HEK293T (cell line): ENCODE results near the gene CCL24.
"Not testable (repeated sequence)": the region's sequence is repeated elsewhere in the genome, so short reads cannot be mapped to it uniquely, and the experiment has no call there.

ENCODE experiments used
- CTCF ChIA-PET: fragments of 350-600 bp; formaldehyde crosslinking; extraction: SDS; loops from one replicate; lab custom pipeline; 2021; ENCODE audit warnings: antibody characterized with exemption, inconsistent platforms; lab: Yijun Ruan, JAX
- POLR2A ChIA-PET: fragments of 350-600 bp; formaldehyde crosslinking; extraction: SDS; loops from one replicate; lab custom pipeline; 2020; ENCODE audit warnings: antibody characterized with exemption, inconsistent platforms; lab: Yijun Ruan, JAX
- DNase-seq: peaks from one replicate; pipeline ENCODE4 v3.0.0; 2012; ENCODE audit warnings: mixed read lengths; ENCODE audit errors: extremely low spot score
- ARNT ChIP-seq: fragments of 450-650 bp; IDR thresholded peaks from 2 replicates; pipeline ENCODE4 v1.6.1; 2017; ENCODE audit warnings: mild to moderate bottlenecking
- BHLHE40 ChIP-seq: fragments of 450-650 bp; IDR thresholded peaks from 2 replicates; pipeline ENCODE4 v1.6.1; 2016; ENCODE audit warnings: mild to moderate bottlenecking, moderate library complexity, borderline replicate concordance
- CTBP1 ChIP-seq: fragments of 450-650 bp; IDR thresholded peaks from 2 replicates; pipeline ENCODE4 v1.6.1; 2016; ENCODE audit warnings: borderline replicate concordance
- ELF4 ChIP-seq: fragments of 450-650 bp; IDR thresholded peaks from 2 replicates; pipeline ENCODE4 v1.6.1; 2017; ENCODE audit warnings: antibody characterized with exemption
- FOXA1 ChIP-seq: fragments of 450-650 bp; IDR thresholded peaks from 2 replicates; pipeline ENCODE4 v1.6.1; 2016; ENCODE audit warnings: mild to moderate bottlenecking
- FOXK2 ChIP-seq: fragments of 450-650 bp; IDR thresholded peaks from 2 replicates; pipeline ENCODE4 v1.6.1; 2016; ENCODE audit warnings: mild to moderate bottlenecking
- FOXM1 ChIP-seq: fragments of 450-650 bp; IDR thresholded peaks from 2 replicates; pipeline ENCODE4 v1.6.1; 2017; ENCODE audit warnings: mild to moderate bottlenecking, borderline replicate concordance
- HDGF ChIP-seq: fragments of 450-650 bp; IDR thresholded peaks from 2 replicates; pipeline ENCODE4 v1.6.1; 2017; ENCODE audit warnings: antibody characterized with exemption, borderline replicate concordance
- L3MBTL2 ChIP-seq: fragments of 450-650 bp; conservative IDR thresholded peaks from 2 replicates; pipeline ENCODE4 v1.6.1; 2016; ENCODE audit warnings: mild to moderate bottlenecking
- LEF1 ChIP-seq: fragments of 450-650 bp; IDR thresholded peaks from 2 replicates; pipeline ENCODE4 v1.6.1; 2017; ENCODE audit warnings: mild to moderate bottlenecking, borderline replicate concordance
- NFRKB ChIP-seq: fragments of 450-650 bp; IDR thresholded peaks from 2 replicates; pipeline ENCODE4 v1.6.1; 2016; ENCODE audit warnings: mild to moderate bottlenecking, moderate library complexity
- PKNOX1 ChIP-seq: fragments of 450-650 bp; IDR thresholded peaks from 2 replicates; pipeline ENCODE4 v1.6.1; 2016
- SP1 ChIP-seq: fragments of 450-650 bp; IDR thresholded peaks from 2 replicates; pipeline ENCODE4 v1.6.1; 2017
- SUZ12 ChIP-seq: fragments of 450-650 bp; IDR thresholded peaks from 2 replicates; pipeline ENCODE4 v1.6.1; 2016; ENCODE audit warnings: mild to moderate bottlenecking
- TARDBP ChIP-seq: fragments of 450-650 bp; IDR thresholded peaks from 2 replicates; pipeline ENCODE4 v1.6.1; 2016
- ZNF384 ChIP-seq: fragments of 450-650 bp; IDR thresholded peaks from 2 replicates; pipeline ENCODE4 v1.6.1; 2016

CCL24 gene

GRCh38 chr7:75802552-75802821 lies 11.1 kb downstream of the CCL24 start:
- no peak for DNase-seq
- TF ChIP-seq ZNF384 (no peak), FOXA1 (no peak)
- ChIA-PET POLR2A (no interaction called here), CTCF (no interaction called here)

- no peak for DNase-seq
- ChIA-PET POLR2A (no interaction called here), CTCF (interaction anchor here (0.6 kb wide), 1 partner anchor 10 kb away, joined by 10 read pairs; no protein-coding TSS in a partner anchor)
- TF ChIP-seq FOXM1, result no peak
- no peak for TF ChIP-seq L3MBTL2
- TF ChIP-seq ZNF384, result no peak
- no peak for TF ChIP-seq ELF4
- TF ChIP-seq NFRKB, result no peak
- TF ChIP-seq LEF1, result no peak
- TF ChIP-seq TARDBP, result no peak
- TF ChIP-seq FOXA1, result no peak
- TF ChIP-seq SP1, result no peak
- no peak for TF ChIP-seq FOXK2
- TF ChIP-seq HDGF, result no peak
- TF ChIP-seq SUZ12, result no peak
- TF ChIP-seq CTBP1, result no peak
- TF ChIP-seq BHLHE40, result no peak
- no peak for TF ChIP-seq PKNOX1
- TF ChIP-seq ARNT, result no peak
Measured at GRCh38 chr7:75798770-75799169, 14.8 kb downstream of the CCL24 start.

GRCh38 chr7:75796420-75796819 lies 17.2 kb downstream of the CCL24 start:
- DNase-seq, result no peak
- ChIA-PET CTCF (no interaction called here), POLR2A (no interaction called here)
- no peak for TF ChIP-seq SP1
- no peak for TF ChIP-seq SUZ12
- TF ChIP-seq FOXM1, result no peak
- no peak for TF ChIP-seq LEF1
- no peak for TF ChIP-seq FOXA1
- no peak for TF ChIP-seq BHLHE40
- TF ChIP-seq ARNT, result no peak
- TF ChIP-seq PKNOX1, result no peak
- no peak for TF ChIP-seq TARDBP
- TF ChIP-seq CTBP1, result no peak
- TF ChIP-seq ELF4, result no peak

GRCh38 chr7:75795831-75796285 lies 17.7 kb downstream of the CCL24 start:
- TF ChIP-seq BHLHE40, result no peak
- TF ChIP-seq PKNOX1, result no peak
- TF ChIP-seq FOXK2, result no peak
- no peak for TF ChIP-seq LEF1
- TF ChIP-seq TARDBP, result no peak
- no peak for TF ChIP-seq FOXA1
- TF ChIP-seq FOXM1, result no peak
- no peak for TF ChIP-seq ARNT
- no peak for TF ChIP-seq ELF4
- TF ChIP-seq L3MBTL2, result no peak
- no peak for TF ChIP-seq HDGF
- no peak for TF ChIP-seq NFRKB
- TF ChIP-seq SP1, result no peak
- TF ChIP-seq CTBP1, result no peak
- no peak for TF ChIP-seq SUZ12

GRCh38 chr7:75793676-75794075 lies 19.9 kb downstream of the CCL24 start:
- no peak for TF ChIP-seq FOXA1
- no peak for TF ChIP-seq HDGF
- TF ChIP-seq ELF4, result no peak
- no peak for TF ChIP-seq PKNOX1
- no peak for TF ChIP-seq ZNF384
- no peak for TF ChIP-seq ARNT
- no peak for TF ChIP-seq TARDBP
- no peak for TF ChIP-seq NFRKB
- no peak for TF ChIP-seq FOXM1
- no peak for TF ChIP-seq FOXK2
- TF ChIP-seq L3MBTL2, result no peak
- TF ChIP-seq LEF1, result no peak
- POLR2A ChIA-PET, result no interaction called here
- DNase-seq, result no peak
- CTCF ChIA-PET, result no interaction called here

More at GRCh38 chr7:75795831-75796285, 17.7 kb downstream of the CCL24 start:
- ChIA-PET POLR2A (no interaction called here), CTCF (no interaction called here)
- no peak for DNase-seq

- POLR2A ChIA-PET, CTCF ChIA-PET, DNase-seq: not testable (repeated sequence)
Measured at GRCh38 chr7:75792567-75792966, 21.0 kb downstream of the CCL24 start.
